HepG2 (cell line): ENCODE measurements around the gene RNH1. TPM values are rescaled to one million over a fixed set of nuclear protein-coding genes. Genes with fewer than 3 reads are reported as not detected.

ENCODE experiments used
- CENPBD1 ChIP-seq: sonication (generic); formaldehyde crosslinking; IDR thresholded peaks from 2 replicates; pipeline ENCODE4 v1.8.0; 2022; ENCODE audit warnings: missing genetic modification reagents, low read depth, mild to moderate bottlenecking, borderline replicate concordance
- DMAP1 ChIP-seq: IDR thresholded peaks from 2 replicates; pipeline ENCODE4 v1.6.1; 2016
- MAFG ChIP-seq: sonication (generic); formaldehyde crosslinking; IDR thresholded peaks from 2 replicates; pipeline ENCODE4 v1.5.1; 2020; ENCODE audit warnings: mild to moderate bottlenecking, missing genetic modification reagents
- MXI1 ChIP-seq: IDR thresholded peaks from 3 replicates; pipeline ENCODE4 v1.6.1; 2012; ENCODE audit warnings: low read depth, low read length, inconsistent platforms, borderline replicate concordance
- NR1H2 ChIP-seq: sonication (generic); formaldehyde crosslinking; IDR thresholded peaks from 2 replicates; pipeline ENCODE4 v1.8.1; 2022; ENCODE audit warnings: low read depth, missing genetic modification reagents, borderline replicate concordance
- POLR2G ChIP-seq: fragments of 200-400 bp; formaldehyde crosslinking; IDR thresholded peaks from 2 replicates; pipeline ENCODE4 v1.6.1; 2018; ENCODE audit warnings: mild to moderate bottlenecking, low read depth, low read length, moderate library complexity
- SKI ChIP-seq: fragments of 450-650 bp; IDR thresholded peaks from one replicate; pipeline ENCODE4 v1.6.1; 2018; ENCODE audit warnings: mild to moderate bottlenecking; ENCODE audit not compliant: partially characterized antibody
- SP1 ChIP-seq, 2 experiments: fragments of 450-650 bp in 1 of 2; sonication (generic) in 1 of 2; formaldehyde crosslinking in 1 of 2; IDR thresholded peaks; 2 replicates each; pipeline versions ENCODE4 v1.4.0 to v1.6.1; 2016 to 2020; ENCODE audit warnings: missing genetic modification reagents in 1 of 2
- SPEN ChIP-seq: sonication (generic); formaldehyde crosslinking; IDR thresholded peaks from 2 replicates; pipeline ENCODE4 v1.5.1; 2020; ENCODE audit warnings: low read depth, mild to moderate bottlenecking, missing genetic modification reagents
- YY1 ChIP-seq: IDR thresholded peaks from 2 replicates; pipeline ENCODE4 v1.6.1; 2011; ENCODE audit warnings: low read length, low read depth, moderate library complexity, mild to moderate bottlenecking; ENCODE audit not compliant: insufficient read depth, insufficient replicate concordance
- ZFX ChIP-seq: sonication (generic); formaldehyde crosslinking; IDR thresholded peaks from 2 replicates; pipeline ENCODE4 v1.4.0; 2020; ENCODE audit warnings: mild to moderate bottlenecking, low read depth, missing genetic modification reagents, moderate library complexity
- ZMYM2 ChIP-seq: sonication (generic); formaldehyde crosslinking; IDR thresholded peaks from 2 replicates; pipeline ENCODE4 v1.8.0; 2022; ENCODE audit warnings: mild to moderate bottlenecking, missing genetic modification reagents
- ZNF136 ChIP-seq: sonication (generic); formaldehyde crosslinking; IDR thresholded peaks from 2 replicates; pipeline ENCODE4 v1.8.1; 2022; ENCODE audit warnings: low read depth, mild to moderate bottlenecking, moderate library complexity, missing genetic modification reagents
- ZNF781 ChIP-seq: sonication (generic); formaldehyde crosslinking; IDR thresholded peaks from 2 replicates; pipeline ENCODE4 v1.5.1; 2020; ENCODE audit warnings: borderline replicate concordance, mild to moderate bottlenecking, missing genetic modification reagents; ENCODE audit errors: not compliant biosample characterization
- polyA plus RNA-seq, 8 experiments: library from polyadenylated mRNA; depleted of rRNA in 3 of 8; stranded (reverse) in 7 of 8; unstranded in 1 of 8; fragments of >200 nt; fragmentation: Illumina TruSeq in 4 of 8; extraction: Trizol in 4 of 8; gene quantifications; 2 replicates each; pipeline versions ENCODE4 v1.2.1 to v1.2.3, GENCODE V29; 2011 to 2016; ENCODE audit warnings: low read depth in 4 of 8, missing spikeins in 1 of 8, mixed read lengths in 1 of 8; ENCODE audit not compliant: insufficient read depth in 1 of 8
- total RNA-seq, 5 experiments: library from RNA; depleted of rRNA; stranded (reverse); fragments of >200 nt; fragmentation: Illumina TruSeq; extraction: Trizol; gene quantifications; 2 replicates each; pipeline ENCODE4 v1.2.3, GENCODE V29; 2016; ENCODE audit warnings: low read depth in 1 of 5
- TF ChIP-seq, protein P1 (sequence below): sonication (generic); formaldehyde crosslinking; IDR thresholded peaks from 2 replicates; pipeline ENCODE4 v1.5.0; 2020; ENCODE audit warnings: mild to moderate bottlenecking, missing genetic modification reagents, borderline replicate concordance
- TF ChIP-seq, protein P2 (sequence below): sonication (generic); formaldehyde crosslinking; IDR thresholded peaks from 2 replicates; pipeline ENCODE4 v1.4.0; 2020; ENCODE audit warnings: mild to moderate bottlenecking, missing genetic modification reagents
- TF ChIP-seq, protein P3 (sequence below): IDR thresholded peaks from 2 replicates; pipeline ENCODE4 v1.6.1; 2016; ENCODE audit warnings: mild to moderate bottlenecking

The RNH1 gene
- total and polyA plus RNA-seq, 2 of the 13 experiments (the other 11 are each of a cell fraction or from before 2014, with no cell fraction given): 36.0 to 74.1 TPM

DNA sequence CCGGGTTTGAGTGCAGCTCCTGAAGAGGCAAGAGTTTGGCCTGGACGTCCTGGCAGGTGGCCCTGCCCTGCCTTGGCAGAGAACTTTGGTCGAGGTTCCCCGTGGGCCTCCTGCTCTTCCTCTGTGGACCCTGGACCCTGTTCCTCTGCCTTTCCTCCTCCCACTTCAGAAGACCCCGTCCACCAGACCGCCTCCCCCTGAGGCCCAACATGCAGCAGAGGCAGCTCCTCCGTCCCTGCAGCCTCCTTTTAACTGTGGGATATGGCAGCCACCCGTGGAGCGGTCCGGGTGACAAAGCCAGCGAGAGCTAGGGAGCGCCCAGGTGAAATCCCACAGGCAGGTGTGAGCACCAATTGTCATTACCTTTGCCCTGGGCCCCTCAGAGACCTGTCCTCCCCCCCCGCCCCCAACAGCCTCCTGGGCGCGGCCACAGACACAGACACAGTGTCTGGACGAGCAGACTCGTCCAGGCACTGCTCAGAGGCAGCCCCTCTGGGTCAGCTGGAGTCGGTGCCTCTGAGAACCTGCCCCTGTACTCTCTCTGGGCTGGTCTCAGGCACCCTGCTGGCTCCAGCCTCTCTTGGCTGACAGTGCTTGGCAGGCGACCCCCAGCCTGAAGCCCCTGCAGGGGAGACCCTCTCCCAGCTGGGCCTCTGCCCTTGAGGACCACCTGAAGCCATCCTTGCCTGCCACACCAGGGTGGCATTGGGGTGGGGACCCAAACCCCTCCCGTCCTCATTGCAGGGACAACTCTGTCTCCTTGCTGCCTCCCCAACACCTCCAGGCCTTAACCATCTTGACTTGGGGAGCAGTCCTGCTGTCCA, 61.1 kb downstream of the RNH1 start (continued):
- TF ChIP-seq, protein P1, sequence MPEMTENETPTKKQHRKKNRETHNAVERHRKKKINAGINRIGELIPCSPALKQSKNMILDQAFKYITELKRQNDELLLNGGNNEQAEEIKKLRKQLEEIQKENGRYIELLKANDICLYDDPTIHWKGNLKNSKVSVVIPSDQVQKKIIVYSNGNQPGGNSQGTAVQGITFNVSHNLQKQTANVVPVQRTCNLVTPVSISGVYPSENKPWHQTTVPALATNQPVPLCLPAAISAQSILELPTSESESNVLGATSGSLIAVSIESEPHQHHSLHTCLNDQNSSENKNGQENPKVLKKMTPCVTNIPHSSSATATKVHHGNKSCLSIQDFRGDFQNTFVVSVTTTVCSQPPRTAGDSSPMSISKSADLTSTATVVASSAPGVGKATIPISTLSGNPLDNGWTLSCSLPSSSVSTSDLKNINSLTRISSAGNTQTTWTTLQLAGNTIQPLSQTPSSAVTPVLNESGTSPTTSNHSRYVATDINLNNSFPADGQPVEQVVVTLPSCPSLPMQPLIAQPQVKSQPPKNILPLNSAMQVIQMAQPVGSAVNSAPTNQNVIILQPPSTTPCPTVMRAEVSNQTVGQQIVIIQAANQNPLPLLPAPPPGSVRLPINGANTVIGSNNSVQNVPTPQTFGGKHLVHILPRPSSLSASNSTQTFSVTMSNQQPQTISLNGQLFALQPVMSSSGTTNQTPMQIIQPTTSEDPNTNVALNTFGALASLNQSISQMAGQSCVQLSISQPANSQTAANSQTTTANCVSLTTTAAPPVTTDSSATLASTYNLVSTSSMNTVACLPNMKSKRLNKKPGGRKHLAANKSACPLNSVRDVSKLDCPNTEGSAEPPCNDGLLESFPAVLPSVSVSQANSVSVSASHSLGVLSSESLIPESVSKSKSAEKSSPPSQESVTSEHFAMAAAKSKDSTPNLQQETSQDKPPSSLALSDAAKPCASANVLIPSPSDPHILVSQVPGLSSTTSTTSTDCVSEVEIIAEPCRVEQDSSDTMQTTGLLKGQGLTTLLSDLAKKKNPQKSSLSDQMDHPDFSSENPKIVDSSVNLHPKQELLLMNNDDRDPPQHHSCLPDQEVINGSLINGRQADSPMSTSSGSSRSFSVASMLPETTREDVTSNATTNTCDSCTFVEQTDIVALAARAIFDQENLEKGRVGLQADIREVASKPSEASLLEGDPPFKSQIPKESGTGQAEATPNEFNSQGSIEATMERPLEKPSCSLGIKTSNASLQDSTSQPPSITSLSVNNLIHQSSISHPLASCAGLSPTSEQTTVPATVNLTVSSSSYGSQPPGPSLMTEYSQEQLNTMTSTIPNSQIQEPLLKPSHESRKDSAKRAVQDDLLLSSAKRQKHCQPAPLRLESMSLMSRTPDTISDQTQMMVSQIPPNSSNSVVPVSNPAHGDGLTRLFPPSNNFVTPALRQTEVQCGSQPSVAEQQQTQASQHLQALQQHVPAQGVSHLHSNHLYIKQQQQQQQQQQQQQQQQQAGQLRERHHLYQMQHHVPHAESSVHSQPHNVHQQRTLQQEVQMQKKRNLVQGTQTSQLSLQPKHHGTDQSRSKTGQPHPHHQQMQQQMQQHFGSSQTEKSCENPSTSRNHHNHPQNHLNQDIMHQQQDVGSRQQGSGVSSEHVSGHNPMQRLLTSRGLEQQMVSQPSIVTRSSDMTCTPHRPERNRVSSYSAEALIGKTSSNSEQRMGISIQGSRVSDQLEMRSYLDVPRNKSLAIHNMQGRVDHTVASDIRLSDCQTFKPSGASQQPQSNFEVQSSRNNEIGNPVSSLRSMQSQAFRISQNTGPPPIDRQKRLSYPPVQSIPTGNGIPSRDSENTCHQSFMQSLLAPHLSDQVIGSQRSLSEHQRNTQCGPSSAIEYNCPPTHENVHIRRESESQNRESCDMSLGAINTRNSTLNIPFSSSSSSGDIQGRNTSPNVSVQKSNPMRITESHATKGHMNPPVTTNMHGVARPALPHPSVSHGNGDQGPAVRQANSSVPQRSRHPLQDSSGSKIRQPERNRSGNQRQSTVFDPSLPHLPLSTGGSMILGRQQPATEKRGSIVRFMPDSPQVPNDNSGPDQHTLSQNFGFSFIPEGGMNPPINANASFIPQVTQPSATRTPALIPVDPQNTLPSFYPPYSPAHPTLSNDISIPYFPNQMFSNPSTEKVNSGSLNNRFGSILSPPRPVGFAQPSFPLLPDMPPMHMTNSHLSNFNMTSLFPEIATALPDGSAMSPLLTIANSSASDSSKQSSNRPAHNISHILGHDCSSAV (CRISPR knock-in tag): no peak
- TF ChIP-seq DMAP1 (CRISPR knock-in tag) (0 out of 2 replicates have a peak, but pooled peaks have one; percentile 26), ZNF781 (CRISPR knock-in tag) (no peak), ZMYM2 (CRISPR knock-in tag) (peak; percentile 54; the same call in 1 of the 2 replicates), SP1 (IDR thresholded peaks at IDR 0.05) (no peak), SP1 (CRISPR knock-in tag; IDR thresholded peaks at IDR 0.05) (0 out of 2 replicates have a peak, but pooled peaks have one; percentile 11), NR1H2 (CRISPR knock-in tag) (no peak), YY1 (no peak), CENPBD1 (CRISPR knock-in tag) (no peak), MXI1 (no peak), ZNF136 (CRISPR knock-in tag) (no peak), ZFX (CRISPR knock-in tag) (peak; percentile 56), SPEN (CRISPR knock-in tag) (0 out of 2 replicates have a peak, but pooled peaks have one; percentile 26), POLR2G (peak; percentile 65), SKI (peak; percentile 50), MAFG (CRISPR knock-in tag) (no peak)
- TF ChIP-seq, protein P2, sequence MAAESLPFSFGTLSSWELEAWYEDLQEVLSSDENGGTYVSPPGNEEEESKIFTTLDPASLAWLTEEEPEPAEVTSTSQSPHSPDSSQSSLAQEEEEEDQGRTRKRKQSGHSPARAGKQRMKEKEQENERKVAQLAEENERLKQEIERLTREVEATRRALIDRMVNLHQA (CRISPR knock-in tag): no peak
- TF ChIP-seq, protein P3, sequence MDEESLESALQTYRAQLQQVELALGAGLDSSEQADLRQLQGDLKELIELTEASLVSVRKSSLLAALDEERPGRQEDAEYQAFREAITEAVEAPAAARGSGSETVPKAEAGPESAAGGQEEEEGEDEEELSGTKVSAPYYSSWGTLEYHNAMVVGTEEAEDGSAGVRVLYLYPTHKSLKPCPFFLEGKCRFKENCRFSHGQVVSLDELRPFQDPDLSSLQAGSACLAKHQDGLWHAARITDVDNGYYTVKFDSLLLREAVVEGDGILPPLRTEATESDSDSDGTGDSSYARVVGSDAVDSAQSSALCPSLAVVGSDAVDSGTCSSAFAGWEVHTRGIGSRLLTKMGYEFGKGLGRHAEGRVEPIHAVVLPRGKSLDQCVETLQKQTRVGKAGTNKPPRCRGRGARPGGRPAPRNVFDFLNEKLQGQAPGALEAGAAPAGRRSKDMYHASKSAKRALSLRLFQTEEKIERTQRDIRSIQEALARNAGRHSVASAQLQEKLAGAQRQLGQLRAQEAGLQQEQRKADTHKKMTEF (CRISPR knock-in tag): peak; percentile 29; the same call in 1 of the 2 replicates
